HG03575 (cell line): ENCODE data around the gene DNAAF8.

ENCODE experiments used
- ATAC-seq: cut with Tn5 transposase; IDR thresholded peaks from one replicate; pipeline ENCODE4 v1.9.1; 2021; ENCODE audit not compliant: unreplicated experiment, insufficient number of reproducible peaks, low FRiP score; ENCODE audit errors: extremely low read depth

Gene DNAAF8

DNA sequence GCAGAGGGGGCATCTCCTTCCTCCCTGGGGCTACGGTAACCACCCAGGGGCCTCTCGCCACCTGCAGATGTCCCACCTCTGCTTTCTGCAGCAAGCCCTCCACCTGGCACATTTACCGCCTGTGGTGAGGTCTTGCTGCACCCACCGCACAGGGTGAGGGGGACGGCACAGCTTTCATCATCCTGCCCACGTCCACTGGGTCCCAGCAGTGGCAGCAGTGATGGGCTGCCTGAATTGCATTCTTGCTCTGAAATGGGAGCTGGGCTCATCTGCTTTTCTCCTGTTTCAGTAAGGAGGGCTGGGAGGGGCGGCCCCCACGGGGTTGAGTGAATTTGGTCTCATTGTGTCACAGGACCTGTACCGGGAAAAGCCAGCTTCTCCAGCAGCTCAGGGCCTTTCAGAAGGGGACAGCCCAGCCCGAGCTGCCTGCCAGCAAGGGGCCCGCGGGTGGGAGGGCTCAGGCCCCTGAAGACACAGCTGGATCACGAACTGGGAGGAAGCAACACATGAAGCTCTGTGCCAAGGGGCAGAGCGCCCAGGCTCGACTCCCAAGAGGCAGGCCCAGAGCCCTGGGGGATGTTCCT is 12.7 kb downstream of the DNAAF8 start:
- ATAC-seq, result no peak

DNA sequence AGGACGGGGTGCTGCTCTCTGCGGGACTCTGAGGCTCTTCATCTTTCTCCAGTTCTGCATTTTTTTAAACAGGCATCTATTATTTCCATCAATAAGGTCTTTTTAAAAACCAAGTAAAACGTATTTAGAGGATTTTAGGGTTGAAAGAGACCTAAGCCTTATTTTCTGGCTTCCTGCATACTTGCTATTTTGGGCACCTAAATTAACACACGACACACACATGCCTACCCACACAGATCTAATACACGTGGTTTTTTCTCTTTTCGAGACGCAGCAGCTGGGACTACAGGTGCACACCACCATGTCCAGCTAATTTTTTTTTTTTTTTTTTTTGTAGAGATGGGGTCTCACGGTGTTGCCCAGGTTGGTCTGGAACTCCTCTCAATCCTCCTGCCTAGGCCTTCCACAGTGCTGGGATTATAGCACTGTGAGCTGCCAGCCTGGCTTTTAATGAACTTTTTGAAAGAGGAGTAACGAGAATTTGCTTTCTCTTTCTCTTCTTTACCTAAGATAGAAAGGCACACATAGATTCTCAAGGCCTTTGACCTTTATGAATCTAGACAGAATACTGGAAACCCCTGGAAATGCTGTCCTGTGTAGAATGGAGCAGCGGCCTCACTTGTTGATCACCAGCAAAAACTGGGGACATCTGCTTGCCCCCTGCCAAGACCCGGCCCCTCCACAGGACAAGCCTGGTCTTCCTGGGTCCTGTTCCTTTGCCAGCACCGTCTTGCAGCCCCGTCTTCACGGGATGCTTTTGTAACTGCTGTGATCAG is 13.8 kb downstream of the DNAAF8 start:
- ATAC-seq, result no peak

DNA sequence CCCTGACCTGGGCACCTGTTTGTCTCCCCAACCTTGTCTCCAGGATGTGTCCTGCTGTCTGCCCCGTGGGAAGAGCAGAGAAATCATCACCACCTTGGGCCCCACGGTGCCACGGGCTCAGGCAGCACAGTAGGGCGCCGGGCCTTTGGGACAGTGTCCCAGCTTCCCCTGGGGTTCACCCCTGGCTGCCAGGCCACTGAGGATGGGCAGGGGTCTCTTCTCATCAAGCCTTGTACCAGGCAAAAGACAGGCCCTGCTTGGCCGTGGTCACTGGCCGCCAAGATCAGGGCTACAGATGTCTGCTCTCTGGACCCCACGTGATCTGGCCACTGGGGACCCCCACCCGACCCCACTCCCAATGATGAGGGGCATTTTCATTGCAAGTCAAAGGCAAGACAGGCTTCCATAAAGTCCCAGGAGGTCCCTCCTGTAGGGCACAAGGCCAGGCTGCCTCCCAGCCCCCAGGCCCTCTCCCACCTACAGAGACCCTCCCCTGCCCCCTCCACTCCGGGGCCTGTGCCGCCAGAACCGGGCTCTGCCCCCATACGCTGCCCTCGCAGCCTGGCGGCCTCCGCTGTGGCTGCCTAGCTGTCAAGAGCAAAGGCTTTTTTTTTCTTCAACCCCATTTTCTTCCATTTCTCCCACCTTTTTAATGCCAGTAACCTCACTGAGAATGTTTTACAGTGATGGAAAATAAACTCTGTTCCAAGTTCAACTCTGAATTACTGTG is 14.5 kb downstream of the DNAAF8 start:
- no peak for ATAC-seq

DNA sequence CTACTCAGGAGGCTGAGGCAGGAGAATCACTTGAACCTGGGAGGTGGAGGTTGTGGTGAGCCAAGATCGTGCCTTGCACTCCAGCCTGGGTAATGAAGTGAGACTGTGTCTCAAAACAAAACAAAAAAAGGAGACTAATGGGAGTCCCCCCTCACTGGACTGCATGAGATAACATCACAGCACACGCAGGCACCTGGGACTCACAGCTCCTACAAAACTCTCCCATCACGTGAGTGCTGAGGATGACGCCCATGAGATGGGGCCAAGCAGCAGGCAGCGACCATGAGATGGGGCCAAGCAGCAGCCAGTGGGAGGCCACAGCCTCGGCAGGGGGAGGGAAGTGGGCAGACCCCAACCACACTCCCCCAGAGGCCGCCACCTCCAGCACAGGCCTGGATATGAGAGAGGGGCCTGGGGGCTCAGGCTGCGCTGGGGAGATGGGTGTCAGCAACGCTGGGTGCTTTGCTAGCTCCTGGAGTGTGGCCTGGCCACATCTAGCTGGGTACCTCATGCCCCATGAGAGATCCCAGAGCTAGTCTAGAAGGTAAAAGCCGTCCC is 15.4 kb downstream of the DNAAF8 start:
- ATAC-seq, result no peak

DNA sequence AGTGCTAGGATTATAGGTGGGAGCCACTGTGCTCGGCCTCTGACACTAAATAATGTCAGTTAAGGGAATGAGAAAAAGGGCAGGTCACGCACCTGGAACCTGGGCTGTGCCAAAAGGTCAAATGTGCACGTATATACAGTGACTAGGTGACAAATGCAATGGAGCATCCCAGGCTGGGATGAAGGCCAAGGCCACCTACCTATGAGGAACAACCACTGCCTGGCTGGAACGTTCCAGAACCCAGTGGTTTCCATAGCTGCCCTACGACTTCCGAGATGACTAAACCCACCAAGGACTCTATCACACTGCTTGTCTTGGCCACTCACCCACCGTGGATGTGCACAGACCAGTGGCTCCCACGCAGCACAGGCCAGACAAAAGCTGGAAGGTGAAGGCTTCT is 16.6 kb downstream of the DNAAF8 start:
- ATAC-seq, result no peak

DNA sequence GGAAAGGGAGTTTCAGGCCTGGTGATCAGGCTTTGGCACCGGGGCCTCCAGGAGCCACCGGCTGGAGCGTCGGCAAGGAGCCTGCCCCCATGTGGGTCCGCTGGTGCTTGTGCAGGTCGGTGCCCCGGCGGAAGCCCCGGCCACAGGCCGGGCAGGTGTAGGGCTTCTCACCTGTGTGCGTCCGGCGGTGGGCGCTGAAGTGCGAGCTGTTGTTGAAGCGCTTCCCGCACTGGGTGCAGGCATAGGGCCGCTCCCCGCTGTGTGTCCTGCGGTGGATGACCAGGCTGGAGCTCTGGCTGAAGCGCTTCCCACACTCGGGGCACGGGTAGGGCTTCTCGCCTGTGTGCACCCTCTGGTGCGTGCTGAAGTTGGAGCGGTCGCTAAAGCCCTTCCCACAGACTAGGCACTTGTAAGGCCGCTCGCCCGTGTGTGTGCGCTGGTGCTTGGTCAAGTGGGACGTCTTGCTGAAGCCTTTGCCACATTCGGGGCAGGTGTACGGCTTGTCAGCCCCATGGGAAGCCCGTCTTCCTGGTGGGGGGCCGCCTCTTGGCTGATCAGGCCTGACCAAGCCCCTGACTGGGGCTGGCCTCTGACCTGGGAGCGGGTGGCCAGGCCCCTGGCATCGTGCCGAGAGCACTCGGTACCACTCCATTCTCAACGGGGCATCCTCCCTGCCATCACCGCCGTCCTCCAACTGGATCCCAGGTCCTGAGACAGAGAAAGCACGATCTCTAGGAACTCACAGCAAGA is 18.2 kb downstream of the DNAAF8 start:
- ATAC-seq, result no peak

DNA sequence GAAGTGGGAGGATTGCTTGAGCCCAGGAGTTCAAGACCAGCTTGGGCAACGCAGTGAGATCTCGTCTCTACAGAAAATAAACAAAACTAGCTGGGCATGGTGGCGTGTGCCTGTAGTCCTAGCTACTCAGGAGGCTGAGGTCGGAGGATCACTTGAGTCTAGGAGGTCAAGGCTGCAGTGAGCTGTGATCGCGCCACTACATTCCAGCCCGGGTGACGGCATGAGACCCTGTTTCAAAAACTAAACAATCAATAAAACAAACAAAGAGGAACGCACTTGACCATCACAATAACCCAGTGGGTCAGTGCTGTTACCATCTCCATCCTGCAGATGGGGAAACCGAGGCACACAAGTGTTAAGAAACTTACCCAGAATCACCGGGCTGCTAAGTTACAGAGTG is 18.9 kb downstream of the DNAAF8 start:
- no peak for ATAC-seq

DNA sequence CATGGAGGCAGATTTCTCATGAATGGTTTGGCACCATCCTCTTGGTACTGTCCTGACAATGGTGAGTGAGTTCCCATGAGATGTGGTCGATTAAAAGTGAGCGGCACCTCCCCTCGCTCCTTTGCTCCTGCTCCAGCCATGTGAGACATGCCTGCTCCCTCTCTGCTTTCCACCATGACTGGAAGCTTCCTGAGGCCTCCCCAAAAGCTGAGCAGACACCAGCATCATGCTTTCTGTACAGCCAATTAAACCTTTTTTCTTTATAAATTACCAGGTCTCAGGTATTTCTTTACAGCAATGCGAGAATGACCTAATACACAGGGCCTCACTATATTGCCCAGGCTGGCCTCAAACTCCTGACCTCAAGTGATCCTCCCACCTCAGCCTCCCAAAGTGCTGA is 20.5 kb downstream of the DNAAF8 start:
- ATAC-seq, result no peak

DNA sequence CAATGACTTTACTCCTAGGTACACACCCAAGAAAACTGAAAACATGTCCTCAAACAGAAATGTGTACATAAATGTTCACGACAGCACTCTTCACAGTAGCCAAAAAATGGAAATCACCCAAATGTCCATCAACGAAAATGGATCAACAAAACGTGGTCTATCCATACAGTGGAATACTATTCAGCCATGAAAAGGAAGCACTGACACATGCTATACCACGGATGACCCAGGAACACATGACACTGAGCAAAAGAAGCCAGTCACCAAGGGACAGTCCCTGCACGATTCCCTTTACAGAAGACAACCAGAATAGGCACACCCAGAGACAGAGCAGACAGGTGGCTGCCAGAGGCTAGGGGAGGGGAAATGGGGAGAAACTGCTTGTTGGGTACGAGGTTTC is 21.4 kb downstream of the DNAAF8 start:
- ATAC-seq, result no peak

DNA sequence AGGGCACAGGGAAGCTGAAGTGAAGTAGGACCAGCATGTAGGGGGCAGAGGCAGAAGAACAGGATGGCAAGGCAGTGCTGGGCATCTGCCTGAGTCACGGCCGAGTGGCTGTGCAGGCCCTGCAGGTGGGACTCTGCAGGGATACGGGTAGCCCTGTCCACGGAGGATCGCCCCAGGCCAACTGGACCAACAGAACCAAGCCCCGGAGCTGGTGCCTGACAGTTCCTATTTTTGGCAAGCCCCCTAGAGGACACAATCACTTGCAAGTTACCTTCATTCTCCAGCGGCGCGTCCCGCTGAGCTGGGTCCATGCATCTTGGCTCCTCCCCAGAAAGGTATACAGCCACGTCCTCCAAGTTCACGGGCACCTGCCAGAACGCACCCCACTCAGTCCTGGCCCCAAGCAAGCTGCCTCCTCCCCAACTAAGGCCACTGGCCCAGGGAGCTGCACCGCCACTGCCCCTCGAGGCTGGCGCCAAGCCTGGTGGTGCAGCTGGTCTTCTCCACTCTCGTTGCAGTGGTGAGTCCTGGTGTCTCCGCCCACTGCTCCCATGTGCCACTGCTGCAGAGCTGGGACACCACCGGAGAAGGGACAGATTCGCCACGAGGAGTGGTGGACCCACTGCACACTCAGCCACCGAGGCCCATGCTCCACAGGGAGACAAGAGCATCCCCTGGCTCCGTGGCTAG is 26.0 kb downstream of the DNAAF8 start:
- ATAC-seq, result no peak

DNA sequence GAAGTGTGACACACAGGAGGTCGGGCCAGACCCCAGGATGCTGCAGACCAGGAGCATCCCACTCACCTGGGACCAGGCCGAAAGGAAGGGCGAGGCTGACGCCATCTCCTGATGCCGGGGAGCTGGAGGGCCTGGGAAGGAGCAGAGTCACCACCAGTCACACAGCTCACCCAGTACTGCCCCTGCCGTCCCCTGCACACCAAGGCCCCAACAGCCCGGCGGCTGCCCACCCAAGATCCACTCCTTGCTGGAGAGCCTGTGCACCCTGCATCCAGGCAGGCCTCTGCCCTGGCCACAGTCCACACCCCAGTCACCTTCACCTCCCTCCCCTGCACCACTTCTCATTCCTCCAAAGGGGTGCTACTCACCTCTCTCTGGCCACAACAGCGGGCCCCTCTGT is 27.9 kb downstream of the DNAAF8 start:
- no peak for ATAC-seq

DNA sequence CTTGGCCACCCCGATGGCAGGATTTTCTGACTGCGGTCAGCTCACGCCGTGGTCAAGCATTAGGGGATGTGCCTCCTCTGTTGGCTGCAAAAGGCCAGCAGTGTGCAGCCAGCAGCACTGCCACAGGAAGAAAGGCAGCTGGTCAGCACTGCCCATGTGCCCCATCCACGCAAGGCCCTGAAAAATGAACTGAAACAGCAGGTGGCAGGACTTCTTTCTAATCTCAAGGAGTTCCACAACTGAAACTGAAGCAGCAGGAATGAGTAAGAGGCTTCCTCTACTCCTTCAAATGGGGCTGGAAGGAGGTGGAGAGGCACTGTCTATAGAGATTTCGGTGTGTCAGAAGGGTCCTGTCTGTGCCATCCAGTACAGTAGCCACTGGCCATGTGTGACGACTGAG is 29.5 kb downstream of the DNAAF8 start:
- no peak for ATAC-seq

DNA sequence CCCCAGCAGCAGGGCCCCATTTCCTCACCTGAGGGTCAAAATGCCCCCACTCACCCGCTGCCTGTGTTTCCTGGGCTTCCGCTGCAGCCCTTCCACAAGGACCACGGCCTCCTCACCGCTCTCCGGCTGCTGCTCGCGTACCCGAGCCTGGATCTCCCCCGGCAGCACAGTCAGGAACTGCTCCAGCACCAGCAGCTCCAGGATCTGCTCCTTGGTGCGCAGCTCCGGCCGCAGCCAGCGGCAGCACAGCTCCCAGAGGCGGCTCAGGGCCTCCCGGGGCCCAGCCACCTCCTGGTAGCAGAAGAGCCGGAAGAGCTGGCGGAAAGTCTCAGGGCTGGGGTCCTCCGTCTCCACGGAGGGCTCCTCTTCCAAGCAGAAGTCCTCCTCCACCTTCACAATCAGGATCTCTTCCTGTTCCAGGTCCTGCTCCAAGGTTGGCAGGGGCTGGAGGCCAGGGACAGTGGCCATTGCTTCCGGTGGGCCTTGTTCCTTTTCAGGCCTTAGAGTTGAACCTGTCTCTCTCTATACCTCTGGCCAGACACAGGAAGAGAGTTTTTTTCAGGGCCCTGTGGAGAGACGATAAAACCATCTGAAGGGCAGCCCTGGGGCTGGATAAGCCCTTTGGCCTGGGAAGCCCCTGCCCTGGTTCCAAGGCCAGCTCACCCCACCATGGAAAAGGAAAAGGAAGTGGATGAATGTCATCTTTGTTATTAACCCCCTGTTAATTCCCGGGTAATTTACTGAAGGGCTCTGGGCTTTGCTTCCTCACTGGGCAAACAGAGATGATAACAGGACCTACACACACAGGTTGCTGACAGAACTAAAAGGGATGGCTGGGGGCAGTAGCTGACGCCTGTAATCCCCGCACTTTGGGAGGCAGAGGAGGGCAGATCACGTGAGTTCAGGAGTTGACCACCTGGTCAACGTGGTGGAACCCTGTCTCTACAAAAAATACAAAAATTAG is 31.5 kb downstream of the DNAAF8 start:
- no peak for ATAC-seq

DNA sequence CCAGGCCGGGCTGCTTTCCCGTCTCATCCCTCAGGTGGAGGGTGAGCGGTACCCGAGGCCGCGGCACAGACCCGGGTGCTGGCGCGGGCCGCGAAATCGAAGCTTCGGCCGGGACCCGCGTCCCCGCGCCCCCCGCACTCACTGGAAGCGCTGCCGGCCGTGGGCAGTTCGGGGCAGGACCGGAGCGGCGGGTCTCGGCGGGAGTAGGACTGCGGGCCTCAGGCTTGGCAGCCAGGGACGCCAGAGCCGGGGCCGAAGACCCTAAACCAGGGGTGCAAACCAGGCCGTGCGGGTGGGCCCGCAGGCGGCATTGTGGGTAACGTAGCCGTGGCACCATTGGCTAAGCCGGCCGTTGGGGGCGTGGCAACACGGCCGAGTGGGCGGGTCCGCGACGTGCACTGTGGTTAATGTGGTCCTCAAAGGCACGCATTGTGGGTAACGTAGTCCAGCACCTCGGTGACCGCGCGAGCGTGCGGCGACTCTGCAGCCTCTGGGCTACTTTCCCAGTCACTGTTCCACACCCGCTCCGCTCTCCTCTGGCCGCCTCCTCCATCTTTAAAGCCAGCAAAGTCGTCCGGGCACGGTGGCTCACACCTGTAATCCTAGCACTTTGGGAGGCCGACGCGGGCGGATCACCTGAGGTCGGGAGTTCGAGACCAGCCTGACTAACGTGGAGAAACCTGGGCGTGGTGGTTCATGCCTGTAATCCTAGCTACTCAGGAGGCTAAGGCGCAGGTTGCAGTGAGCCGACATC is 32.7 kb downstream of the DNAAF8 start, which contains the start of gene ZNF500:
Gene ZNF500, minus strand, starts transcription at position 288 of the 754 bp plus-strand sequence. CDS start 1,184 bp downstream, outside the sequence.
- peak; percentile 64 for ATAC-seq

DNA sequence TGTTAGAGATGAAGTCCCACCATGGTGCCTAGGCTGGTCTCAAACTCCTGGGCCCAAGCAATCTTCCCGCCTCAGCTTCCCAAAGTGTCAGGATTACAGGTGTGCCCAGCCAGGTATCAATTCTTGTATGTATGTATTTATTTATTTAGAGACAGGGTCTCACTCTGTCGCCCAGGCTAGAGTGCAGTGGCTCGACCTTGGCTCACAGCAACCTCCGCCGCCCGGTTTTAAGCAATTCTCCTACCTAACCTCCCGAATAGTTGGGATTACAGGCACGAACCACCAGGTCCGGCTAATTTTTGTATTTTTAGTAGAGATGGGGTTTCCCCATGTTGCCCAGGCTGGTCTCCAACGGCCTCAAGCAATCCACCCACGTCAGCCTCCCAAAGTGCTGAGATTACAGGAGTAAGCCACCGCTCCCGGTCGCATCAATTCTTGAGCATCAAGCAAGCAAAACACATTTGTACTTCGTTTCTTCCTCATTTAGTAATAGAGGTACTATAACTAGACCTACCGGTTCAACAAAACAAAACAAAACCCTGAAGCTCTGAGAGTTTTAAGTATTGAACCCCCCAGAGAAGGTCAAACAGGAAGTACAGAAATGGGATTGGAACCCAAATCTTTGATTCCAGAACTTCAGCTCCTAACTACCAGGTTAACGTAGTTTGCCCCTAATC is 33.7 kb downstream of the DNAAF8 start:
- no peak for ATAC-seq

DNA sequence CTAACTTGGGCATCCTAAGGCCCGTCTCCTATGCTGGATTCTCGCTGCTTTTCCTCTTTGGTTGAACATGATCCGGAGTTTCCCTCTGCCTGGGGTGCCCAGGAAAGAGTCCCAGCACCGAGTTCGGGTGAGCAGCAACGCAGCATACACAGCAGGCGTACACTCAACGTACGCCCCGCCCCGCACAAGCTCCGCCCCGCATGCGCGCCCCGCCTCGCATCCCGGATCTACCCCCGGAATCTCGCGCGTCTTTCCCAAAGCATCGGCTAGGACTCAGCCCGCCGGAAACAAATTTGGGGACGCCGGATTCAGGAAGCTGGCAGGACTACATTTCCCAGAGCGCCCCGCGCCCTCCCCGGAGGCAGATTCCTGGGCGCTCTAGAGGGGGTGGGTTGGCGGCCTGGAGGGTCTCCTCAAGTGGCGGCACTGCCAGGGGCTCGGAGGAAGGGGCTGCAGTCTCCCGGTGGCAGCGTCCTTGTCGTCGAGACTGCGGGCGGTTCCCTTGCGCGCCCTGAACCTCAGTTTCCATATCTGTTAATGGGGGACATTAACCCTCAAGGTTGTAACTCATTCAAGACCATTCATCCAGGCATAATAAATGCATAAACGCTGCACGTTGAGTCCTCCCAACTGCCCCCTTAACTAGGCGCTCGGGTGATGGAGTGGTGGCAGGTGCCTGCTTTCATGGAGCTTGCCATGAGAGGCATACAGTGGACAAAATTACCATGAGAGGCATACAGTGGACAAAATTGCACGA is 34.4 kb downstream of the DNAAF8 start:
- ATAC-seq, result no peak
